Measurements from ENCODE around the gene TBC1D10B.

GRCh38 chr16:30369938-30370455 lies 297 bp downstream of the TBC1D10B start:
- TF ChIP-seq CTCF (conservative IDR thresholded peaks at IDR 0.05; ENCODE audit: low read depth, low read length) (no peak), EZH2 (IDR thresholded peaks at IDR 0.05; ENCODE audit: low read length, unreplicated experiment) (no peak)

All from PC-3 (cell line).